ENCODE measurements around the gene ATP5ME. TPM values are rescaled to one million over a fixed set of nuclear protein-coding genes. Genes with fewer than 3 reads are reported as not detected.

ATP5ME gene
- total and polyA plus RNA-seq, 4 donors, result 31.4 to 621 (median 169) TPM

DNA sequence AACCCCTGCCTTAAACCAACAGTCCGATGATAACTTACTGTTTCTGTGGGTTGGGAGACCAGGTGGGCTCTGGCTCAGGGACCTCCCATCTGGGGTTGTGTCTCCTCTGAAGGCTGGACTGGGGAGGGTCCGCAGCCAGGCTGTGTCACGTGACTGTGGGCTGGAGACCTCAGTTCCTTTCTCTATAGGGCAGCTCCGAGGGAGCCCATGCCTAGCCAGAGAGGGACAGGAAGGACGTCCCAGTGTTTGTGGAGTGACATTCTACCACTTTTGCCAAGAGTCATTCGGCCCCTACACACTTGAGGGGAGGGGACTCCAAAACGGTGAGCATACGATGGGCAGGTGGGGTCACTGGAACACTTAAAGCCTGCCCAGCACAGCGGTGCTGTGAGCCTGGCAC is 36.0 kb upstream of the ATP5ME start:
- H3K36me3 ChIP-seq (ENCODE audit: control insufficient read depth in 4 of 4, insufficient read depth in 3 of 4, low read depth in 1 of 4, low read length in 3 of 4), result no peaks in the 10 kb centered on the region
- no peak overlapping the region for H3K4me3 ChIP-seq (ENCODE audit: low read depth in 1 of 3, low read length in 3 of 3)
- H3K4me1 ChIP-seq (ENCODE audit: control insufficient read depth in 4 of 4, insufficient read depth in 4 of 4, low read length in 3 of 4), result peaks cover 6 to 29% (median 14%) of the 10 kb centered on the region in 4 donors
- TF ChIP-seq EGR1 (IDR thresholded peaks at IDR 0.05; ENCODE audit: low read depth in 2 of 2), result no peak
- TF ChIP-seq, protein P1, sequence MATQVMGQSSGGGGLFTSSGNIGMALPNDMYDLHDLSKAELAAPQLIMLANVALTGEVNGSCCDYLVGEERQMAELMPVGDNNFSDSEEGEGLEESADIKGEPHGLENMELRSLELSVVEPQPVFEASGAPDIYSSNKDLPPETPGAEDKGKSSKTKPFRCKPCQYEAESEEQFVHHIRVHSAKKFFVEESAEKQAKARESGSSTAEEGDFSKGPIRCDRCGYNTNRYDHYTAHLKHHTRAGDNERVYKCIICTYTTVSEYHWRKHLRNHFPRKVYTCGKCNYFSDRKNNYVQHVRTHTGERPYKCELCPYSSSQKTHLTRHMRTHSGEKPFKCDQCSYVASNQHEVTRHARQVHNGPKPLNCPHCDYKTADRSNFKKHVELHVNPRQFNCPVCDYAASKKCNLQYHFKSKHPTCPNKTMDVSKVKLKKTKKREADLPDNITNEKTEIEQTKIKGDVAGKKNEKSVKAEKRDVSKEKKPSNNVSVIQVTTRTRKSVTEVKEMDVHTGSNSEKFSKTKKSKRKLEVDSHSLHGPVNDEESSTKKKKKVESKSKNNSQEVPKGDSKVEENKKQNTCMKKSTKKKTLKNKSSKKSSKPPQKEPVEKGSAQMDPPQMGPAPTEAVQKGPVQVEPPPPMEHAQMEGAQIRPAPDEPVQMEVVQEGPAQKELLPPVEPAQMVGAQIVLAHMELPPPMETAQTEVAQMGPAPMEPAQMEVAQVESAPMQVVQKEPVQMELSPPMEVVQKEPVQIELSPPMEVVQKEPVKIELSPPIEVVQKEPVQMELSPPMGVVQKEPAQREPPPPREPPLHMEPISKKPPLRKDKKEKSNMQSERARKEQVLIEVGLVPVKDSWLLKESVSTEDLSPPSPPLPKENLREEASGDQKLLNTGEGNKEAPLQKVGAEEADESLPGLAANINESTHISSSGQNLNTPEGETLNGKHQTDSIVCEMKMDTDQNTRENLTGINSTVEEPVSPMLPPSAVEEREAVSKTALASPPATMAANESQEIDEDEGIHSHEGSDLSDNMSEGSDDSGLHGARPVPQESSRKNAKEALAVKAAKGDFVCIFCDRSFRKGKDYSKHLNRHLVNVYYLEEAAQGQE (IDR thresholded peaks at IDR 0.05), result no peak
- no peak for TF ChIP-seq HNF4G (IDR thresholded peaks at IDR 0.05)
- TF ChIP-seq GABPA (IDR thresholded peaks at IDR 0.05 in 1 of 2, conservative IDR thresholded peaks at IDR 0.05 in 1 of 2), result no peak
- TF ChIP-seq TAF1 (conservative IDR thresholded peaks at IDR 0.05), result no peak
- TF ChIP-seq, protein P2, sequence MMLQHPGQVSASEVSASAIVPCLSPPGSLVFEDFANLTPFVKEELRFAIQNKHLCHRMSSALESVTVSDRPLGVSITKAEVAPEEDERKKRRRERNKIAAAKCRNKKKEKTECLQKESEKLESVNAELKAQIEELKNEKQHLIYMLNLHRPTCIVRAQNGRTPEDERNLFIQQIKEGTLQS (IDR thresholded peaks at IDR 0.05), result no peak
- TF ChIP-seq RXRA (IDR thresholded peaks at IDR 0.05), result no peak
- no peak for TF ChIP-seq FOXA1 (IDR thresholded peaks at IDR 0.05)
- no peak for TF ChIP-seq JUND (IDR thresholded peaks at IDR 0.05)
- TF ChIP-seq, protein P3, sequence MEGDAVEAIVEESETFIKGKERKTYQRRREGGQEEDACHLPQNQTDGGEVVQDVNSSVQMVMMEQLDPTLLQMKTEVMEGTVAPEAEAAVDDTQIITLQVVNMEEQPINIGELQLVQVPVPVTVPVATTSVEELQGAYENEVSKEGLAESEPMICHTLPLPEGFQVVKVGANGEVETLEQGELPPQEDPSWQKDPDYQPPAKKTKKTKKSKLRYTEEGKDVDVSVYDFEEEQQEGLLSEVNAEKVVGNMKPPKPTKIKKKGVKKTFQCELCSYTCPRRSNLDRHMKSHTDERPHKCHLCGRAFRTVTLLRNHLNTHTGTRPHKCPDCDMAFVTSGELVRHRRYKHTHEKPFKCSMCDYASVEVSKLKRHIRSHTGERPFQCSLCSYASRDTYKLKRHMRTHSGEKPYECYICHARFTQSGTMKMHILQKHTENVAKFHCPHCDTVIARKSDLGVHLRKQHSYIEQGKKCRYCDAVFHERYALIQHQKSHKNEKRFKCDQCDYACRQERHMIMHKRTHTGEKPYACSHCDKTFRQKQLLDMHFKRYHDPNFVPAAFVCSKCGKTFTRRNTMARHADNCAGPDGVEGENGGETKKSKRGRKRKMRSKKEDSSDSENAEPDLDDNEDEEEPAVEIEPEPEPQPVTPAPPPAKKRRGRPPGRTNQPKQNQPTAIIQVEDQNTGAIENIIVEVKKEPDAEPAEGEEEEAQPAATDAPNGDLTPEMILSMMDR (IDR thresholded peaks at IDR 0.05; ENCODE audit: low read depth, low read length, missing input control), result no peak
- H3K9me3 ChIP-seq (ENCODE audit: control insufficient read depth in 4 of 4, low read length in 3 of 4), result no peaks in the 10 kb centered on the region
- no peak overlapping the region for H3K9ac ChIP-seq (ENCODE audit: low read depth in 1 of 2, low read length in 2 of 2)
- DNase-seq (ENCODE audit: low spot score), result no peak
- H3K27ac ChIP-seq (ENCODE audit: low read depth in 1 of 2, low read length in 2 of 2), result no peak overlapping the region
- WGBS, result 81% methylated on average over 9 of the region's 9 CpGs
- H3K27me3 ChIP-seq (ENCODE audit: control insufficient read depth in 4 of 4, insufficient read depth in 4 of 4, low read length in 3 of 4), result no peaks in the 10 kb centered on the region

DNA sequence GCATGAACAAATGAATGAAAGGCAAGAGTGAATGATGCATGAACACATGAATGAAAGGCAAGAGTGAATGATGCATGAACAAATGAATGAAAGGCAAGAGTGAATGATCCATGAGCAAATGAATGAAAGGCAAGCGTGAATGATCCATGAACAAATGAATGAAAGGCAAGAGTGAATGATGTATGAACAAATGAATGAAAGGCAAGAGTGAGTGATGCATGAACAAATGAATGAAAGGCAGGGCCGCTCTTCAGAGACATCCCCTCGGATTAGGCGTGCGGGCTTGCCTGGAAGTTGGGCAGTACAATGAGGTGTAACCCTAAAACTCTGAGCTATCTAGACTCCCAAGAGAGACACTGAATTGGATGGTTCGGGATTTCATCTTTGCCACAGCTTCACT is 35.3 kb upstream of the ATP5ME start:
- TF ChIP-seq EGR1 (IDR thresholded peaks at IDR 0.05; ENCODE audit: low read depth in 2 of 2) (no peak), HNF4G (IDR thresholded peaks at IDR 0.05) (no peak), JUND (IDR thresholded peaks at IDR 0.05) (no peak), TAF1 (conservative IDR thresholded peaks at IDR 0.05) (no peak), RAD21 (IDR thresholded peaks at IDR 0.05) (no peak), HNF4A (conservative IDR thresholded peaks at IDR 0.05) (no peak), FOXA1 (IDR thresholded peaks at IDR 0.05) (no peak), YY1 (IDR thresholded peaks at IDR 0.05) (no peak), GABPA (IDR thresholded peaks at IDR 0.05 in 1 of 2, conservative IDR thresholded peaks at IDR 0.05 in 1 of 2) (no peak)
- WGBS, result 96% methylated on average over 6 of the region's 6 CpGs
- Histone ChIP-seq H3K4me1 (ENCODE audit: control insufficient read depth in 4 of 4, insufficient read depth in 4 of 4, low read length in 3 of 4) (peaks cover 6 to 32% (median 18%) of the 10 kb centered on the region in 4 donors), H3K9me3 (ENCODE audit: control insufficient read depth in 4 of 4, low read length in 3 of 4) (no peaks in the 10 kb centered on the region), H3K9ac (ENCODE audit: low read depth in 1 of 2, low read length in 2 of 2) (no peak overlapping the region), H3K27me3 (ENCODE audit: control insufficient read depth in 4 of 4, insufficient read depth in 4 of 4, low read length in 3 of 4) (no peaks in the 10 kb centered on the region), H3K27ac (ENCODE audit: low read depth in 1 of 2, low read length in 2 of 2) (no peak overlapping the region), H3K4me3 (ENCODE audit: low read depth in 1 of 3, low read length in 3 of 3) (no peak overlapping the region), H3K36me3 (ENCODE audit: control insufficient read depth in 4 of 4, insufficient read depth in 3 of 4, low read depth in 1 of 4, low read length in 3 of 4) (no peaks in the 10 kb centered on the region)
- DNase-seq (ENCODE audit: low spot score), result no peak

DNA sequence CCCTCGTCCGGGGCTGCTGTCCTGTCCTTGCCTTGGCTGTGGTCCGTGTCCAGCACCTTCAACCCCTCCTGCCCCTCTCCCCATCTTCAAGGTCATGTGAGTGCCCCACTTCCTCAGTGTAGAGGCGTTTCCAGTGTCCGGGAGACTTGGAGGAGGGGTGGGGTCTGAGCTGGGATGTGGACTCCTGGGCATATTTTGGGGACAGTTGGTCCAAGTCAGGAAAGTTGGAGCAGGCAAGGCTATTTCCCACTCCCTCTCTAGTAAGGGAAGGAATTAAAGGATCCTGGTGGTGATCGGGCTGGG is 34.5 kb upstream of the ATP5ME start:
- no peak for DNase-seq (ENCODE audit: low spot score)
- Histone ChIP-seq H3K27me3 (ENCODE audit: control insufficient read depth in 4 of 4, insufficient read depth in 4 of 4, low read length in 3 of 4) (no peaks in the 10 kb centered on the region), H3K27ac (ENCODE audit: low read depth in 1 of 2, low read length in 2 of 2) (no peak overlapping the region), H3K9me3 (ENCODE audit: control insufficient read depth in 4 of 4, low read length in 3 of 4) (no peaks in the 10 kb centered on the region), H3K4me1 (ENCODE audit: control insufficient read depth in 4 of 4, insufficient read depth in 4 of 4, low read length in 3 of 4) (peaks cover 6 to 28% (median 18%) of the 10 kb centered on the region in 4 donors), H3K4me3 (ENCODE audit: low read depth in 1 of 3, low read length in 3 of 3) (no peak overlapping the region), H3K9ac (ENCODE audit: low read depth in 1 of 2, low read length in 2 of 2) (no peak overlapping the region), H3K36me3 (ENCODE audit: control insufficient read depth in 4 of 4, insufficient read depth in 3 of 4, low read depth in 1 of 4, low read length in 3 of 4) (no peaks in the 10 kb centered on the region)
- TF ChIP-seq, protein P1 (IDR thresholded peaks at IDR 0.05), result no peak
- TF ChIP-seq ZBTB33 (IDR thresholded peaks at IDR 0.05) (no peak), FOXA2 (IDR thresholded peaks at IDR 0.05) (no peak), RXRA (IDR thresholded peaks at IDR 0.05) (no peak), EGR1 (IDR thresholded peaks at IDR 0.05; ENCODE audit: low read depth in 2 of 2) (no peak)
- TF ChIP-seq, protein P2 (IDR thresholded peaks at IDR 0.05), result no peak
- WGBS, result 81% methylated on average over 6 of the region's 6 CpGs

Data from liver (tissue), 9 donors.